CD4-positive, alpha-beta T cell treated with Interferon gamma for 1 hour (primary cell): ENCODE measurements around the gene CTNNA3.

Experiments
- DNase-seq: peaks from one replicate; pipeline ENCODE4 v3.0.0-alpha.2; 2020

The CTNNA3 gene

GRCh38 chr10:66591865-66592264 lies 1104.1 kb downstream of the CTNNA3 start:
- DNase-seq, result no peak

DNA sequence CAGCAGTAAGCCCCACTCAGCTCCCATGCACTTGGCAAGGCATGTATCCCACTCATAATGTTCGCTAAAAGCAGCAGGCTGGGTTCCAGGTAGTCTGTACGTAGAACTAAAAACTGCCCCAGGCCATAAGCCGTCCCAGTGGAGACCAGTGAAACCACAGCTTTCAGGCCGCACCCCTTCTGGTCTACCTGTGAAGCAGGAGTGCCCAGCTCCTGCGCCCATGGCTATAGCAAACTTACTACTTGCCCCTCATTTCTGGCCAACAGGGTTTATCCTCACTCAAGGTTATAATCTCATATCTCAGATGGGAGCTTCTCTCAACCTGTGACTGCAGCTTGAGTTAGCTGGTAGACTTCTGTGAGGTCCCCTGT lies 1108.3 kb downstream of the CTNNA3 start:
- DNase-seq, result no peak

DNA sequence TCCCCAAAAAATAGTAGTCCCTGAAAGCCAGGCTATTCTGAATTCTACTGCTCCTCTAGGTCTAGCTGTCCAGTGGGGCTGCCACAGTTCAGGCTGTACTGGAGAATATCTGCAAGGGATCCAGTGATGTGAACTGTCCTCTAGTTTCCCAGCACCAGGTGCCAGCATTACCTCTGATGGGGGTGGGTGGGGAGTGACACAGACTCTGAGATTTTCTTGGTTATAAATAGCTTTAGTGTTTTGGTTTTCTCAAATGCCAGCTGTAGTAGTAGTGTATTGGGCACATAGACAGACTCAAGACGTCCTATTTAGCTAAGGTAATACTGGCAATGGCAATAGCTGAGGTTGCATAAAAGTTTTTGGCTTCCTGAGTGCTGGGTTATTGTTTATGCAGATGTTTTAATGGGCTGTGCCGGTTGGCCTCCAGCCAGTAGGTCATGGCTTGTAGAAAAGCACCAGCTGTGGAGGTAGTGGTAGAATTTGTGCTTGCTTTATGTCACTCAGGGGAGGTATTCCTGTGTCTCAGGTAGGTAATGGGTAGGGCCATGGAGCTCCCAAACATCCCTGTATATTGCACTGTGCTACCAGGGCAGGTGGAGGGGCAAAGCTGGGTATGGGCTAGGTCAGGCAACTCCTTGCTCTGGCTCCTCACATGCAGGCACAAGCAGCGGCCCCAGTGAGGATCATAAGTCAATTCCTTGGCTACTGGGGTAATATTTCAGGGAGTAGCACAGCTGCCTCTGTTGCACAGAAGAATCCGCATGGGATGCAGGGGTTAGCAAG lies 1108.9 kb downstream of the CTNNA3 start:
- no peak for DNase-seq

DNA sequence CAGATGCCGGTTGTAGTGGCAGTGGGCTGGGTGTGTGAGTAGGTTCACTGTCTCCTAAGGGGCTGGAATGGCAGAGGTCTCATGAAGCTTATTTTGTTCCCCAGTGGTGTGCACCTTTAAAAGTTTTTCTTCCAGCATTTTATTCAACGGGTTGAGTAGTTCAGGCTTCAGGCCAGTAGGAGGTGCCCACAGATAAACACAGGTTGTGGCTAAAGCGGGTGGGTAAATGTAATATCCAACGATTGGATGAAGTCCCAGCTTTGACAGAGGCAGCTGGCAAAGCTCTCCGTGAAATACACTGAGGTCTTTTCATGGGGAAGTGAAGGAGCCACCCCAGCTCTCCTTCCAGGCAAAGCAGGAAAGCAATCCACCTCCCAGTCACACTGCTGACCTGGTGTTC lies 1109.9 kb downstream of the CTNNA3 start:
- no peak for DNase-seq

GRCh38 chr10:66575251-66575855 lies 1120.6 kb downstream of the CTNNA3 start:
- DNase-seq, result no peak

DNA sequence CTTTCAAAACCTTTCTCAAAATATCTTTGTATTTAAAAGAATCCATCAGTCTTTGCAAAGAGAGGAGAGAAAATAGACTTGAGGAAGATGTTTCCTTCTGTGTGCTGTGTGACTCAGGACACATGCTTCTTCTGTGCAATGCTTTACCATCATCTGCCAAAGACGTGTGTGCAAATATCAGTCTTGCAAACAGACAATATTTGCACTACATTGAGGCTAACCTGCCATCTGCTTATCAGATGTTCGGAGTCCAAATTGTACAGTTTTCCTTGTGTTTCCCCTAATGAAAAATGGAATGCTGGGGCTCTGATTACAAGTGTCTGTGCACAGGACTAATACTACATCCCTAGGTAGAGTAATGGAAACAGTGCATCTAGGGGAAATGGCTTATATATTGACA lies 1123.3 kb downstream of the CTNNA3 start:
- DNase-seq, result no peak

- DNase-seq, result no peak
Observed at GRCh38 chr10:66565999-66566398, 1130.0 kb downstream of the CTNNA3 start.

- no peak for DNase-seq
Observed at GRCh38 chr10:66564287-66564686, 1131.7 kb downstream of the CTNNA3 start.

DNA sequence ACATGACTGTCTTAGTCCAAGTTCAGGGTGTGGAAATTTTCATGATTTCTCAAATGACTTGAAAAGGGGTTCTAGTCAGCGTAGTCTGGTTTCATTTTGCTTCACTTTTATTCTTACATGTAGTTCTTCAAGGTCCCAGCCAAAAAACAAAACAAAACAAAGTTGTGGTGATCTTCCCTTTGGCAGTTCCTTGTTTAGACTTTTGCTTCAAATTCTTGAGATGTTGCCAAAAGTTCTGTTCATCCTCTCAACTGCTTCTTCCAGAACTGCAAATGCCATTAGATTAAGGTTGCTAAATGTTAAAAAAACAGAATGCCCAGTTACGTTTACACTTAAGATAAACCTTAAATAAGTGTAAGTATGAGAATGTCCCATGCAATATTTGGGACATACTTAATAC lies 1140.9 kb downstream of the CTNNA3 start:
- no peak for DNase-seq

DNA sequence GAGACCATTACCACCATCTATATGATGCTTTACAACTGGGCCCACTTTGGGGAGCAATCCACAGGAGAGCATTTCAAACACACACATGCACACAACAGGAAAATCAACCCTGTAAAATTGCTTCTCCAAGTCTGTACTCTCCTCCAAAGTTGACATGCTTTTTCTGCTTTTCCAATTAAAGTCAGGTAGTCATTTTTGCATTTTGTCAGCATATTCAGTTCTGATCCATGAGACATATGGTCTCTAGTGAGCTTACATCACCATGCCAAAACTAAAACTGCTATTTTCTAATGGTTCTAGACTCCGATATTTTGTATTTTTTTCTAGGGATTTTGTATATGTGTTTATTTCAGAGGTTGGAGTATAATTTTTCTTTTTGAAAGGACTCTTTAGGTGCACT lies 1143.7 kb downstream of the CTNNA3 start:
- DNase-seq, result no peak

GRCh38 chr10:66550351-66550750 lies 1145.6 kb downstream of the CTNNA3 start:
- no peak for DNase-seq

DNA sequence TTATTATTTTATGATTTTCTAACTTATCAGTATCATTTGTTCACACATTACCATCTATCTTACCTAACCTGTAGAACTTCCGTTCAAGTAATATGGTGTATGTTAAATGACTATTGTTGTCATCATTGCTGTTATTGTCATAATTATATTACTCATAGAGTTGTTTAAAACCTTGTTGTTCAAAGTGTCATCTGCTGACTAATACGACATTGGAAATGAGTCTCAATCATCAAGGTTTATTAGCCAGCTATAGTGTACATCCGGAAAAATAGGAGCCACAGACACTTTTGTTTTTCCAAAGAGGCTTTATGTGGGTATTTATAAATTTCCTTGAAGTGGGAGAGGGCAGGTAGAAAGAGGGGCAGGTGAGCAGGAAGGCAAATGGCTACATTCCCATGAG lies 1157.1 kb downstream of the CTNNA3 start:
- no peak for DNase-seq

- no peak for DNase-seq
Observed at GRCh38 chr10:66538371-66538770, 1157.6 kb downstream of the CTNNA3 start.

DNA sequence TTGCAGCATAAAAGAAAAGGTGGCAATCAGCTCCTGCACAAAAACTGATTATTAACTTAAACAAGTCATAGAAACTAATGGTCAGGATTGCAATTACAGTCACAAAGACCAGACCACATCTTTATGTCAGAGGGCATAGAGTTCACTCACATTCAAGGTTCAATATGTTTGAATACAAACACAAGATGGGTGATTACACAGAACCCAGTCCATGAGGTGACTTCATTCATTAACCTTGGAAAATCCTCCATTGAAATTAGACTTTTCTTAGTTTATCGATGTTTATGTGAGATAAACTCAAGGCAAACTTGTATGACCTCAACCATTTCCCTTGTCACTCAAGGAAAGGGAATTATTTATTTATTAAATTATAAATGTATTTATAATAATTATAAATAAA lies 1158.8 kb downstream of the CTNNA3 start:
- DNase-seq, result no peak

DNA sequence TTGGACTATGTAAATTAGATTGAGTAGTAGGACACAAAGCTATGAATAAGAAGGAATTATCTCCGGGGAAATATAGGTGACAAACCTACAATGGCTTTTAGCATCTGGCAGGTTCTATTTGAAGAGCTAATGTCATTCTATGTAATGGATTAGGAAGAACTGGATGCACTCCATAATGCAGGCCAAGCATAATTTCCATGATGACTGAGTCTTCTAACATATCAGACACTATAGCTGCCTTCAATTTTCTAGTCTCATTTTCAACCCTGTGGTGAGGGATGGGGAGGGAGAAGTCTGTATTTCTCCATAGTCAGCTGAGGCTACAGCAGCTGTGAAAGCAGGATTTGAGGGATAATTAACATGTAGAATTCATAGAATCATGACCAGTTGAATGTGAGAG lies 1160.6 kb downstream of the CTNNA3 start:
- DNase-seq, result no peak

DNA sequence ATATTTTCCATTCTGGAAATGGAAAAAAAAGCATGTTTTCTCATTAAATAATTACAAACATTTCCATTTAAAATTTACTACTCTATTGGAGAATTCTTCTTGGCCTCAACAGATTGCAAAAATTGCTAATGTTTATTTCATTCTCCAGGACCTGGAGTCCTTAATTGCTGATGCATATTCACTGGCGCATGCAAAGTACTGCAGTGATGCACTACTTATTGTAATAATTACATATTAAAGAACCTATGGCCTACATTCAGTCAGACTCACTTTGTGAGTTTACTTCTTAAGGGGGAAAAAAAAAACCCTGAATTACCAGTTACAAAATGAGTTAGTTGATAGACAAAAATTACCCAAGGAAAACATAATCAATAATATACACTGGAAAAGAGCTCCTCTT lies 1161.1 kb downstream of the CTNNA3 start:
- DNase-seq, result no peak

- no peak for DNase-seq
Observed at GRCh38 chr10:66521506-66521905, 1174.5 kb downstream of the CTNNA3 start.

DNA sequence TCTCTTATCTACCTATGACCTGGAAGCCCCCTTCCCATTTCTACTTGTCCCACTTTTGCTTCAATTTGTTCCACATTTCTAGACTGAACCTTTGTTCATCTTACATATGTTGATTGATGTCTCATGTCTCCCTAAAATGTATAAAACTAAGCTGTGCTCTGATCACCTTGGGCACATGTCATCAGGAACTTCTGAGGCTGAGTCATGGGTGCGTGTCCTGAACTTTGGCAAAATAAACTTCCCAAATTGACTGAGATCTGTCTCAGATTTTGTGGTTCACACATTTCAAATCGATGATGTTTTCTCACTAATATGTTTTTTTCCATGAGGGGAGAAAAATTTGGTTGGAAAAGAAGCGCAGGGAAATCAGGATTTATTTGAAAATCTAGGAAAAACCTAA lies 1176.4 kb downstream of the CTNNA3 start:
- DNase-seq, result no peak

DNA sequence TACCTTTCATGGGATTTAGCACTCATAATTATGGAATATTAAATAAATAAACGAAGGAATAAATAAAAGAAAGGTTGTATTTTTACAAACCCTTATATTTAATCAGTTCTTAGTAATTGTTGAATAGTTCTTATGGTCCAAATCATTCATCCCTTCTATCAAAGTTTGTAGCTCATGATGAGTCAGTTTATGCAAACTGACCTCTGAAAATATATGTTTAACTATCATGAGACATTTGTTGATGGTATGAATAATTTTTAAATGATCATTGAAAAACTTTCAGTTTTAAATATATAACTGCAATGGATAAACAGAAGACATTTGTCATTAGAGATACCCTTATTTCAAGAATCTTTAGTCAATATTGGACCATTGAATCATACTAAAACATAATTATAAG lies 1181.3 kb downstream of the CTNNA3 start:
- DNase-seq, result no peak

- no peak for DNase-seq
Observed at GRCh38 chr10:66513504-66513903, 1182.5 kb downstream of the CTNNA3 start.

DNA sequence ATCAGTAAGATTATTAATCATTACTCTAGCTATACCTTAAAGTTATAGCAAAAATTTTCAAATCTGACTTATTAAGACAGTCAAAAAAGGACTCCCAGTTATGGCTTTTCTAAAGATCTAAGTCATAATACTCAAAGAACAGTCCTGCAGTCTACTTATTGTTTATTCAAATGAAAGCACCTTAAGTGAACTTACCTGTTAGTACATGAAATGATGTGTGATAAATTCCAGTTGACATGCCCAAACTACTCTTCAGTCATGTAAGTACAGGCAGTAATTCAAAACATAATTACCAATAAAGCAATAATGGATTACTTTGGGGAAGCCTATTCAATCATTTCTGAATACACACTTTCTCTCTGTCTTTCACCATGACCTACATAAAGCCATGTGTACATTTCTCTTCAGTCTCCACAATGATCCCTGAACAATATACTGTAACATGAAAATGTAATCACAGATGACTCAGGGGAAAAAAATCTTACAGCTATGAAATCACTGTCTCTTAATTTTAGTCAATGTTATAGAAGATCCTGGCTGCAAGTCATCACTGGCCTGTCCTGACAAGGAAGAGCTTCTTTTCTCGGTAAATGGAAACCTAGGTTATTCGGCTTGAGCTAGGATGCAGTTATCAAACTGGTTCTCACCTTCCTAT lies 1190.9 kb downstream of the CTNNA3 start:
- no peak for DNase-seq

GRCh38 chr10:66501356-66501755 lies 1194.6 kb downstream of the CTNNA3 start:
- DNase-seq, result no peak

DNA sequence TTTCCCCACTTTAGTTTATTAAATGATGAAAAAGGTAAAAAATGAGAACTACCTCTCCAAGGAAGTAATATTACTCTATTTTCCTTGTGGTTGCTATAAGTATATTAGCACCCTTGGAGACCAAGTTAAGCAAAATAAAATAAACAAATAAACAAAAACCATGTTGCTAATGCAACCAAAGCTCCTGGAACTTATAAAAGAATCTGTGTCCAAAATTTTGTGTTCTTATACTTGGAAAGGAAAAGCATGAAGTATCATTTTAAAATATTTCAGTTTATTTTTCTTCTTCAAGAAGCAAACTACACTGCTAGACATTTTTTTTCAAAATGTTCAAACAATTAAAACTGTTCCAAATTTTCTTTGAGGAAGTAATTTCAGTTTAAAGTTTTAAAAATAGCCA lies 1212.0 kb downstream of the CTNNA3 start:
- no peak for DNase-seq

DNA sequence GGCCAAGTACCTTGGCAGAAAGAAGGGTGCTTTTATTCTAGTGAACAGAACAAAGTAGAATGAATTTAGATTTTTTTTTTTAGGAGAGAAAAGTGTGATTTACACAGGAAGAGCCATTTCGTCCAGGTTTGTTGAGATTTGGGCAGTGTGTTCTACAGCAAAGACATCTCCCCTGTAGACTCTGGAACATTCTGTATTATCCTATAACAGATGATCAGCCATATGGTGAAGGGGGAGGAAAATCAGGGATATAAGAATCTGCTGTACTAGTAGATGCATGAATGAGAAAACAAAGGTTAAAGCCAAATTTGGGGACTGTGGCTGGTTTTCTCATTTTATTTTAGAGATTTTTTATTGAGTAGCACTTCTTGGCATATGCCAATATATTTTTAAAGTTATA lies 1223.8 kb downstream of the CTNNA3 start:
- no peak for DNase-seq
